K562 (cell line): ENCODE results near the gene SLC16A1. TPM values are rescaled to one million over a fixed set of nuclear protein-coding genes. Genes with fewer than 3 reads are reported as not detected.

ENCODE experiments used
- FIP1L1 ChIP-seq: fragments of 200-400 bp; formaldehyde crosslinking; IDR thresholded peaks from 2 replicates; pipeline ENCODE4 v1.6.1; 2018; ENCODE audit warnings: mild to moderate bottlenecking, low read depth, low read length; ENCODE audit not compliant: poor library complexity, severe bottlenecking
- FOXK2 ChIP-seq, 2 experiments: fragments of 450-650 bp; IDR thresholded peaks in 1 of 2; conservative IDR thresholded peaks in 1 of 2; 2 replicates each; pipeline ENCODE4 v1.6.1; 2016; ENCODE audit warnings: low read depth in 2 of 2, mild to moderate bottlenecking in 1 of 2
- MAZ ChIP-seq, 2 experiments: fragments of 450-650 bp in 1 of 2; sonication (generic) in 1 of 2; formaldehyde crosslinking; IDR thresholded peaks in 1 of 2; conservative IDR thresholded peaks in 1 of 2; 2 replicates each; pipeline versions ENCODE4 v1.4.0 to v1.5.0; 2020; ENCODE audit warnings: mild to moderate bottlenecking in 1 of 2, missing genetic modification reagents in 1 of 2
- MTA2 ChIP-seq: fragments of 450-650 bp; IDR thresholded peaks from 2 replicates; pipeline ENCODE4 v1.6.1; 2016; ENCODE audit warnings: low read depth
- NCOA1 ChIP-seq: fragments of 450-650 bp; IDR thresholded peaks from 2 replicates; pipeline ENCODE4 v1.6.1; 2016; ENCODE audit warnings: low read depth
- PML ChIP-seq: IDR thresholded peaks from 2 replicates; pipeline ENCODE4 v1.6.1; 2012; ENCODE audit warnings: low read length, inconsistent platforms
- PYGO2 ChIP-seq: fragments of 450-650 bp; IDR thresholded peaks from 2 replicates; pipeline ENCODE4 v1.6.1; 2016; ENCODE audit warnings: mild to moderate bottlenecking, missing genetic modification characterization, moderate library complexity, missing compliant biosample characterization
- STAT5A ChIP-seq: IDR thresholded peaks from 2 replicates; pipeline ENCODE4 v1.6.1; 2012; ENCODE audit warnings: low read length, inconsistent platforms, borderline replicate concordance
- THAP7 ChIP-seq: fragments of 250-450 bp; sonication (Bioruptor Pico); IDR thresholded peaks from 2 replicates; pipeline ENCODE4 v1.5.0; 2021
- YY1 ChIP-seq, 3 experiments: IDR thresholded peaks; 2 replicates each; pipeline ENCODE4 v1.6.1; 2011; ENCODE audit warnings: low read length in 2 of 3, mild to moderate bottlenecking in 2 of 3, moderate library complexity in 2 of 3, borderline replicate concordance in 1 of 3, control low read depth in 1 of 3, low read depth in 1 of 3; ENCODE audit not compliant: insufficient read depth in 3 of 3, insufficient replicate concordance in 2 of 3, control insufficient read depth in 1 of 3, insufficient read length in 1 of 3; ENCODE audit errors: extremely low read depth in 1 of 3
- ZBTB26 ChIP-seq: fragments of 450-650 bp; formaldehyde crosslinking; IDR thresholded peaks from 2 replicates; pipeline ENCODE4 v1.4.0; 2022; ENCODE audit warnings: missing genetic modification characterization
- ZC3H11A ChIP-seq: IDR thresholded peaks from 2 replicates; pipeline ENCODE4 v1.6.1; 2012; ENCODE audit warnings: low read depth, low read length, improper control_type of control experiment
- polyA plus RNA-seq, 8 experiments: library from polyadenylated mRNA; depleted of rRNA in 4 of 8; stranded (reverse) in 5 of 8; unstranded in 3 of 8; fragments of >200 nt; fragmentation: Nextera tagmentation in 2 of 8; fragmentation: Illumina TruSeq in 1 of 8; extraction: Ambion mirVana in 2 of 8; extraction: Trizol in 1 of 8; gene quantifications; 2 replicates each; pipeline versions ENCODE4 v1.2.1 to v1.2.3, GENCODE V29; 2011 to 2014; ENCODE audit warnings: inconsistent platforms in 1 of 8, missing spikeins in 1 of 8
- total RNA-seq, 7 experiments: library from RNA; depleted of rRNA in 6 of 7; stranded (reverse); fragments of >200 nt in 6 of 7; fragmentation: Illumina TruSeq in 2 of 7; extraction: Trizol in 2 of 7; gene quantifications; 2 replicates each; pipeline versions ENCODE4 v1.2.1 to v1.2.3, GENCODE V29; 2011 to 2021; ENCODE audit warnings: low replicate concordance in 1 of 7
- TF ChIP-seq, protein P1 (sequence below): fragments of 250-450 bp; sonication (Bioruptor Pico); IDR thresholded peaks from 2 replicates; pipeline ENCODE4 v1.4.0; 2020
- TF ChIP-seq, protein P2 (sequence below): fragments of 450-650 bp; IDR thresholded peaks from 2 replicates; pipeline ENCODE4 v1.6.1; 2016

The SLC16A1 gene
- total and polyA plus RNA-seq, 9 of the 15 experiments (the other 6 are each of a cell fraction or from before 2014, with no cell fraction given) = 73.1 to 244 (median 117) TPM

DNA sequence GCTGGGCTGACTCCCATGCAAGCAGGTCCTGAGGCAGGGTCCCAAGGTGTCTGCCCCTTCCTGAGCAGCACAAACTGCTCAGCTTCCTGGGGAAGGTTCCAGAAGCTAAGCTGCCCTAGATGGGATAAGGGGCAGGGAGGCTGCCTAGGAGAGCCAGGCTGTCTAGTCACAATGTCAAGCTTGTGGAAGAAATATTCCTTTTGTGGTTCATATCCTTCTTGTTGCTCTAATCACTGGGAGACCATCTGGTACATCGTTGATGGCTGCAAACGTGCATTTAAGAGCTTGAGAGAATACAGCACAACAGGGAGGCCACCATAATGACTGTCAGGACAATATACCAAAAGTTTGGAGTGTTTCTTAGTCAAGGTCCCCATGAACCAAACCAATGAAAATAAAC is 67.4 kb downstream of the SLC16A1 start (continued):
- TF ChIP-seq, protein P1, sequence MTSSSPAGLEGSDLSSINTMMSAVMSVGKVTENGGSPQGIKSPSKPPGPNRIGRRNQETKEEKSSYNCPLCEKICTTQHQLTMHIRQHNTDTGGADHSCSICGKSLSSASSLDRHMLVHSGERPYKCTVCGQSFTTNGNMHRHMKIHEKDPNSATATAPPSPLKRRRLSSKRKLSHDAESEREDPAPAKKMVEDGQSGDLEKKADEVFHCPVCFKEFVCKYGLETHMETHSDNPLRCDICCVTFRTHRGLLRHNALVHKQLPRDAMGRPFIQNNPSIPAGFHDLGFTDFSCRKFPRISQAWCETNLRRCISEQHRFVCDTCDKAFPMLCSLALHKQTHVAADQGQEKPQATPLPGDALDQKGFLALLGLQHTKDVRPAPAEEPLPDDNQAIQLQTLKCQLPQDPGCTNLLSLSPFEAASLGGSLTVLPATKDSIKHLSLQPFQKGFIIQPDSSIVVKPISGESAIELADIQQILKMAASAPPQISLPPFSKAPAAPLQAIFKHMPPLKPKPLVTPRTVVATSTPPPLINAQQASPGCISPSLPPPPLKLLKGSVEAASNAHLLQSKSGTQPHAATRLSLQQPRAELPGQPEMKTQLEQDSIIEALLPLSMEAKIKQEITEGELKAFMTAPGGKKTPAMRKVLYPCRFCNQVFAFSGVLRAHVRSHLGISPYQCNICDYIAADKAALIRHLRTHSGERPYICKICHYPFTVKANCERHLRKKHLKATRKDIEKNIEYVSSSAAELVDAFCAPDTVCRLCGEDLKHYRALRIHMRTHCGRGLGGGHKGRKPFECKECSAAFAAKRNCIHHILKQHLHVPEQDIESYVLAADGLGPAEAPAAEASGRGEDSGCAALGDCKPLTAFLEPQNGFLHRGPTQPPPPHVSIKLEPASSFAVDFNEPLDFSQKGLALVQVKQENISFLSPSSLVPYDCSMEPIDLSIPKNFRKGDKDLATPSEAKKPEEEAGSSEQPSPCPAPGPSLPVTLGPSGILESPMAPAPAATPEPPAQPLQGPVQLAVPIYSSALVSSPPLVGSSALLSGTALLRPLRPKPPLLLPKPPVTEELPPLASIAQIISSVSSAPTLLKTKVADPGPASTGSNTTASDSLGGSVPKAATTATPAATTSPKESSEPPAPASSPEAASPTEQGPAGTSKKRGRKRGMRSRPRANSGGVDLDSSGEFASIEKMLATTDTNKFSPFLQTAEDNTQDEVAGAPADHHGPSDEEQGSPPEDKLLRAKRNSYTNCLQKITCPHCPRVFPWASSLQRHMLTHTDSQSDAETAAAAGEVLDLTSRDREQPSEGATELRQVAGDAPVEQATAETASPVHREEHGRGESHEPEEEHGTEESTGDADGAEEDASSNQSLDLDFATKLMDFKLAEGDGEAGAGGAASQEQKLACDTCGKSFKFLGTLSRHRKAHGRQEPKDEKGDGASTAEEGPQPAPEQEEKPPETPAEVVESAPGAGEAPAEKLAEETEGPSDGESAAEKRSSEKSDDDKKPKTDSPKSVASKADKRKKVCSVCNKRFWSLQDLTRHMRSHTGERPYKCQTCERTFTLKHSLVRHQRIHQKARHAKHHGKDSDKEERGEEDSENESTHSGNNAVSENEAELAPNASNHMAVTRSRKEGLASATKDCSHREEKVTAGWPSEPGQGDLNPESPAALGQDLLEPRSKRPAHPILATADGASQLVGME (CRISPR knock-in tag) = peak; percentile 21; the same call in 1 of the 2 replicates
- TF ChIP-seq YY1 (IDR thresholded peaks at IDR 0.05; ENCODE audit: borderline replicate concordance in 1 of 3, control insufficient read depth in 1 of 3, extremely low read depth in 1 of 3, insufficient read depth in 3 of 3, insufficient read length in 1 of 3, insufficient replicate concordance in 2 of 3, low read depth in 1 of 3, low read length in 2 of 3) = peak in 1 of 3 experiments; percentile 24
- TF ChIP-seq ZC3H11A = no peak
- no peak for TF ChIP-seq THAP7
- TF ChIP-seq FIP1L1 = no peak
- TF ChIP-seq PYGO2 (tag) = no peak
- 0 out of 4 replicates have a peak, but pooled peaks have one; percentile 31 to 42 for TF ChIP-seq FOXK2 (conservative IDR thresholded peaks at IDR 0.05 in 1 of 2, IDR thresholded peaks at IDR 0.05 in 1 of 2; ENCODE audit: low read depth in 2 of 2)
- TF ChIP-seq MTA2 = 0 out of 2 replicates have a peak, but pooled peaks have one; percentile 9
- no peak for TF ChIP-seq NCOA1
- no peak for TF ChIP-seq STAT5A
- TF ChIP-seq ZBTB26 (CRISPR knock-in tag) = no peak
- 0 out of 2 replicates have a peak, but pooled peaks have one; percentile 29 for TF ChIP-seq PML
- TF ChIP-seq MAZ (CRISPR knock-in tag; conservative IDR thresholded peaks at IDR 0.05 in 1 of 2, IDR thresholded peaks at IDR 0.05 in 1 of 2) = peak in 1 of 2 experiments; percentile 34; a peak in 2 of 4 replicates
- TF ChIP-seq, protein P2, sequence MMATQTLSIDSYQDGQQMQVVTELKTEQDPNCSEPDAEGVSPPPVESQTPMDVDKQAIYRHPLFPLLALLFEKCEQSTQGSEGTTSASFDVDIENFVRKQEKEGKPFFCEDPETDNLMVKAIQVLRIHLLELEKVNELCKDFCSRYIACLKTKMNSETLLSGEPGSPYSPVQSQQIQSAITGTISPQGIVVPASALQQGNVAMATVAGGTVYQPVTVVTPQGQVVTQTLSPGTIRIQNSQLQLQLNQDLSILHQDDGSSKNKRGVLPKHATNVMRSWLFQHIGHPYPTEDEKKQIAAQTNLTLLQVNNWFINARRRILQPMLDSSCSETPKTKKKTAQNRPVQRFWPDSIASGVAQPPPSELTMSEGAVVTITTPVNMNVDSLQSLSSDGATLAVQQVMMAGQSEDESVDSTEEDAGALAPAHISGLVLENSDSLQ = 0 out of 2 replicates have a peak, but pooled peaks have one; percentile 14
